Measurements from ENCODE around the gene GATA6.

GATA6 gene

DNA sequence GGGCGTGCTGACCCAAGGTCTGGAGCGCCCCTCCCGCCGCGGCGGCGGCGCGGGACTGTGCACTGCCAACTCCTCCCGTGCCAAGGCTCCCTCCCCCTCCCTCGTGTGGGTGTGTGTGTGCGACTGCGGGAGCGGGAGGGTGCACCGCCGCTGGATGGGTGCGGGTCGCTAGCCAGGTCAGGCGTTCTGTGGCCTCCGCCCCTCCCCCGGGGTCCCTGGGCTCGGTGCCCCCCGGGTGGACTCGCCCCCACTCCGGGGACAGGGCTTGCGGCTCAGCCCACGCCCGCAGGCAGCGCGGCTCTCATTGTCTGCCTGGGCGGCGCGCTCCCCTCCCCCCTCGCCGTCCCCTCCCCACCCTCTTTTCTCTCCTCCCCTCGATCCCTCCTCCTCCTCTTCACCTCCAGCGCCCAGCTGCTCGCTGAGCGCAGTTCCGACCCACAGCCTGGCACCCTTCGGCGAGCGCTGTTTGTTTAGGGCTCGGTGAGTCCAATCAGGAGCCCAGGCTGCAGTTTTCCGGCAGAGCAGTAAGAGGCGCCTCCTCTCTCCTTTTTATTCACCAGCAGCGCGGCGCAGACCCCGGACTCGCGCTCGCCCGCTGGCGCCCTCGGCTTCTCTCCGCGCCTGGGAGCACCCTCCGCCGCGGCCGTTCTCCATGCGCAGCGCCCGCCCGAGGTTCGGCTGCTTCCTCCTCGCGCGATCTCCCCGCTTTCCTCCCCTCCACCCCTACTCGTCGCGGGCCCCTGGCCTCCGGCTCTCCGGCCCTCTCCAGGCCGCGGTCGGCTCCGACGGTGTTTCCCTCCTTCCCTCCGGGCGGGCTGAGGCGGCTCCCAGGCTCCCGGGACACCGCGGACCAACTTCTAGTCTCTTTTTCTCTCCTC is at the start of gene GATA6 (continued):
- TF ChIP-seq, protein P1, sequence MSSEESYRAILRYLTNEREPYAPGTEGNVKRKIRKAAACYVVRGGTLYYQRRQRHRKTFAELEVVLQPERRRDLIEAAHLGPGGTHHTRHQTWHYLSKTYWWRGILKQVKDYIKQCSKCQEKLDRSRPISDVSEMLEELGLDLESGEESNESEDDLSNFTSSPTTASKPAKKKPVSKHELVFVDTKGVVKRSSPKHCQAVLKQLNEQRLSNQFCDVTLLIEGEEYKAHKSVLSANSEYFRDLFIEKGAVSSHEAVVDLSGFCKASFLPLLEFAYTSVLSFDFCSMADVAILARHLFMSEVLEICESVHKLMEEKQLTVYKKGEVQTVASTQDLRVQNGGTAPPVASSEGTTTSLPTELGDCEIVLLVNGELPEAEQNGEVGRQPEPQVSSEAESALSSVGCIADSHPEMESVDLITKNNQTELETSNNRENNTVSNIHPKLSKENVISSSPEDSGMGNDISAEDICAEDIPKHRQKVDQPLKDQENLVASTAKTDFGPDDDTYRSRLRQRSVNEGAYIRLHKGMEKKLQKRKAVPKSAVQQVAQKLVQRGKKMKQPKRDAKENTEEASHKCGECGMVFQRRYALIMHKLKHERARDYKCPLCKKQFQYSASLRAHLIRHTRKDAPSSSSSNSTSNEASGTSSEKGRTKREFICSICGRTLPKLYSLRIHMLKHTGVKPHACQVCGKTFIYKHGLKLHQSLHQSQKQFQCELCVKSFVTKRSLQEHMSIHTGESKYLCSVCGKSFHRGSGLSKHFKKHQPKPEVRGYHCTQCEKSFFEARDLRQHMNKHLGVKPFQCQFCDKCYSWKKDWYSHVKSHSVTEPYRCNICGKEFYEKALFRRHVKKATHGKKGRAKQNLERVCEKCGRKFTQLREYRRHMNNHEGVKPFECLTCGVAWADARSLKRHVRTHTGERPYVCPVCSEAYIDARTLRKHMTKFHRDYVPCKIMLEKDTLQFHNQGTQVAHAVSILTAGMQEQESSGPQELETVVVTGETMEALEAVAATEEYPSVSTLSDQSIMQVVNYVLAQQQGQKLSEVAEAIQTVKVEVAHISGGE (tag by site-specific recombination; conservative IDR thresholded peaks at IDR 0.05; ENCODE audit: low read depth) = peak; percentile 16; the same call in 1 of the 2 replicates
- TF ChIP-seq, protein P2, sequence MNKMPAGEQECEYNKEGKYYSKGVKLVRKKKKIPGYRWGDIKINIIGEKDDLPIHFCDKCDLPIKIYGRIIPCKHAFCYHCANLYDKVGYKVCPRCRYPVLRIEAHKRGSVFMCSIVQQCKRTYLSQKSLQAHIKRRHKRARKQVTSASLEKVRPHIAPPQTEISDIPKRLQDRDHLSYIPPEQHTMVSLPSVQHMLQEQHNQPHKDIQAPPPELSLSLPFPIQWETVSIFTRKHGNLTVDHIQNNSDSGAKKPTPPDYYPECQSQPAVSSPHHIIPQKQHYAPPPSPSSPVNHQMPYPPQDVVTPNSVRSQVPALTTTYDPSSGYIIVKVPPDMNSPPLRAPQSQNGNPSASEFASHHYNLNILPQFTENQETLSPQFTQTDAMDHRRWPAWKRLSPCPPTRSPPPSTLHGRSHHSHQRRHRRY (tag by site-specific recombination; IDR thresholded peaks at IDR 0.05) = 0 out of 2 replicates have a peak, but pooled peaks have one; percentile 25
- TF ChIP-seq ZBTB21 (tag by site-specific recombination; IDR thresholded peaks at IDR 0.05) (no peak), ZXDB (tag by site-specific recombination; IDR thresholded peaks at IDR 0.05) (peak; percentile 77), ZNF785 (tag by site-specific recombination; IDR thresholded peaks at IDR 0.05) (peak; percentile 47; the same call in 1 of the 2 replicates), ZNF354C (tag by site-specific recombination; IDR thresholded peaks at IDR 0.05; ENCODE audit: borderline replicate concordance, low read depth) (no peak), ZNF23 (tag by site-specific recombination; IDR thresholded peaks at IDR 0.05; ENCODE audit: borderline replicate concordance) (no peak), ZNF324 (tag by site-specific recombination; IDR thresholded peaks at IDR 0.05) (0 out of 2 replicates have a peak, but pooled peaks have one; percentile 52), ZNF76 (tag by site-specific recombination; IDR thresholded peaks at IDR 0.05; ENCODE audit: borderline replicate concordance, low read depth) (peak; percentile 30; the same call in 1 of the 2 replicates), RBAK (tag by site-specific recombination; IDR thresholded peaks at IDR 0.05) (no peak), ZNF16 (tag by site-specific recombination; IDR thresholded peaks at IDR 0.05; ENCODE audit: low read depth) (no peak), ZNF843 (tag by site-specific recombination; IDR thresholded peaks at IDR 0.05) (peak; percentile 71), ZNF19 (tag by site-specific recombination; IDR thresholded peaks at IDR 0.05; ENCODE audit: low read depth) (0 out of 2 replicates have a peak, but pooled peaks have one; percentile 5), ZNF121 (tag by site-specific recombination; IDR thresholded peaks at IDR 0.05) (no peak), ZNF416 (tag by site-specific recombination; IDR thresholded peaks at IDR 0.05) (no peak), ZNF133 (tag by site-specific recombination; IDR thresholded peaks at IDR 0.05) (no peak), KLF9 (tag by site-specific recombination; IDR thresholded peaks at IDR 0.05; ENCODE audit: low read depth) (peak; percentile 97), SALL2 (tag by site-specific recombination; IDR thresholded peaks at IDR 0.05; ENCODE audit: borderline replicate concordance) (no peak), ZNF335 (tag by site-specific recombination; conservative IDR thresholded peaks at IDR 0.05) (peak; percentile 73), SP2 (tag by site-specific recombination; IDR thresholded peaks at IDR 0.05) (peak; percentile 67)
- TF ChIP-seq, protein P3, sequence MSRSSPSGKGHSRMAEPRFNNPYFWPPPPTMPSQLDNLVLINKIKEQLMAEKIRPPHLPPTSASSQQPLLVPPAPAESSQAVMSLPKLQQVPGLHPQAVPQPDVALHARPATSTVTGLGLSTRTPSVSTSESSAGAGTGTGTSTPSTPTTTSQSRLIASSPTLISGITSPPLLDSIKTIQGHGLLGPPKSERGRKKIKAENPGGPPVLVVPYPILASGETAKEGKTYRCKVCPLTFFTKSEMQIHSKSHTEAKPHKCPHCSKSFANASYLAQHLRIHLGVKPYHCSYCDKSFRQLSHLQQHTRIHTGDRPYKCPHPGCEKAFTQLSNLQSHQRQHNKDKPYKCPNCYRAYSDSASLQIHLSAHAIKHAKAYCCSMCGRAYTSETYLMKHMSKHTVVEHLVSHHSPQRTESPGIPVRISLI (tag by site-specific recombination; IDR thresholded peaks at IDR 0.05) = no peak
- TF ChIP-seq, protein P4, sequence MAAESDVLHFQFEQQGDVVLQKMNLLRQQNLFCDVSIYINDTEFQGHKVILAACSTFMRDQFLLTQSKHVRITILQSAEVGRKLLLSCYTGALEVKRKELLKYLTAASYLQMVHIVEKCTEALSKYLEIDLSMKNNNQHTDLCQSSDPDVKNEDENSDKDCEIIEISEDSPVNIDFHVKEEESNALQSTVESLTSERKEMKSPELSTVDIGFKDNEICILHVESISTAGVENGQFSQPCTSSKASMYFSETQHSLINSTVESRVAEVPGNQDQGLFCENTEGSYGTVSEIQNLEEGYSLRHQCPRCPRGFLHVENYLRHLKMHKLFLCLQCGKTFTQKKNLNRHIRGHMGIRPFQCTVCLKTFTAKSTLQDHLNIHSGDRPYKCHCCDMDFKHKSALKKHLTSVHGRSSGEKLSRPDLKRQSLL (tag by site-specific recombination; IDR thresholded peaks at IDR 0.05) = peak; percentile 85
- TF ChIP-seq, protein P5, sequence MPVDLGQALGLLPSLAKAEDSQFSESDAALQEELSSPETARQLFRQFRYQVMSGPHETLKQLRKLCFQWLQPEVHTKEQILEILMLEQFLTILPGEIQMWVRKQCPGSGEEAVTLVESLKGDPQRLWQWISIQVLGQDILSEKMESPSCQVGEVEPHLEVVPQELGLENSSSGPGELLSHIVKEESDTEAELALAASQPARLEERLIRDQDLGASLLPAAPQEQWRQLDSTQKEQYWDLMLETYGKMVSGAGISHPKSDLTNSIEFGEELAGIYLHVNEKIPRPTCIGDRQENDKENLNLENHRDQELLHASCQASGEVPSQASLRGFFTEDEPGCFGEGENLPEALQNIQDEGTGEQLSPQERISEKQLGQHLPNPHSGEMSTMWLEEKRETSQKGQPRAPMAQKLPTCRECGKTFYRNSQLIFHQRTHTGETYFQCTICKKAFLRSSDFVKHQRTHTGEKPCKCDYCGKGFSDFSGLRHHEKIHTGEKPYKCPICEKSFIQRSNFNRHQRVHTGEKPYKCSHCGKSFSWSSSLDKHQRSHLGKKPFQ (tag by site-specific recombination; IDR thresholded peaks at IDR 0.05) = no peak; the same call in 1 of the 2 replicates
- TF ChIP-seq, protein P6, sequence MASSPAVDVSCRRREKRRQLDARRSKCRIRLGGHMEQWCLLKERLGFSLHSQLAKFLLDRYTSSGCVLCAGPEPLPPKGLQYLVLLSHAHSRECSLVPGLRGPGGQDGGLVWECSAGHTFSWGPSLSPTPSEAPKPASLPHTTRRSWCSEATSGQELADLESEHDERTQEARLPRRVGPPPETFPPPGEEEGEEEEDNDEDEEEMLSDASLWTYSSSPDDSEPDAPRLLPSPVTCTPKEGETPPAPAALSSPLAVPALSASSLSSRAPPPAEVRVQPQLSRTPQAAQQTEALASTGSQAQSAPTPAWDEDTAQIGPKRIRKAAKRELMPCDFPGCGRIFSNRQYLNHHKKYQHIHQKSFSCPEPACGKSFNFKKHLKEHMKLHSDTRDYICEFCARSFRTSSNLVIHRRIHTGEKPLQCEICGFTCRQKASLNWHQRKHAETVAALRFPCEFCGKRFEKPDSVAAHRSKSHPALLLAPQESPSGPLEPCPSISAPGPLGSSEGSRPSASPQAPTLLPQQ (tag by site-specific recombination; IDR thresholded peaks at IDR 0.05) = peak; percentile 63
- TF ChIP-seq, protein P7, sequence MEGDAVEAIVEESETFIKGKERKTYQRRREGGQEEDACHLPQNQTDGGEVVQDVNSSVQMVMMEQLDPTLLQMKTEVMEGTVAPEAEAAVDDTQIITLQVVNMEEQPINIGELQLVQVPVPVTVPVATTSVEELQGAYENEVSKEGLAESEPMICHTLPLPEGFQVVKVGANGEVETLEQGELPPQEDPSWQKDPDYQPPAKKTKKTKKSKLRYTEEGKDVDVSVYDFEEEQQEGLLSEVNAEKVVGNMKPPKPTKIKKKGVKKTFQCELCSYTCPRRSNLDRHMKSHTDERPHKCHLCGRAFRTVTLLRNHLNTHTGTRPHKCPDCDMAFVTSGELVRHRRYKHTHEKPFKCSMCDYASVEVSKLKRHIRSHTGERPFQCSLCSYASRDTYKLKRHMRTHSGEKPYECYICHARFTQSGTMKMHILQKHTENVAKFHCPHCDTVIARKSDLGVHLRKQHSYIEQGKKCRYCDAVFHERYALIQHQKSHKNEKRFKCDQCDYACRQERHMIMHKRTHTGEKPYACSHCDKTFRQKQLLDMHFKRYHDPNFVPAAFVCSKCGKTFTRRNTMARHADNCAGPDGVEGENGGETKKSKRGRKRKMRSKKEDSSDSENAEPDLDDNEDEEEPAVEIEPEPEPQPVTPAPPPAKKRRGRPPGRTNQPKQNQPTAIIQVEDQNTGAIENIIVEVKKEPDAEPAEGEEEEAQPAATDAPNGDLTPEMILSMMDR (tag by site-specific recombination; IDR thresholded peaks at IDR 0.05) = peak; percentile 90

All from HEK293 (cell line).